ENCODE data around the gene PTPRG. TPM values are rescaled to one million over a fixed set of nuclear protein-coding genes. Genes with fewer than 3 reads are reported as not detected.

The PTPRG gene
- total RNA-seq, 2 experiments from 2014 or later, result 0.03 to 0.05 TPM

GRCh38 chr3:62027241-62027640 is 465.9 kb downstream of the PTPRG start:
- no peak for TF ChIP-seq CTCF (IDR thresholded peaks at IDR 0.05)
- DNase-seq (no peak), ATAC-seq (ENCODE audit: poor library complexity) (no peak)
- H3K4me3 Mint-ChIP-seq, result no peak overlapping the region
- H3K4me1 ChIP-seq (ENCODE audit: insufficient read depth, low read length), result no peaks in the 10 kb centered on the region
- no peaks in the 10 kb centered on the region for H3K9me3 ChIP-seq (ENCODE audit: control insufficient read depth in 1 of 2, insufficient read depth in 1 of 2, low read length in 2 of 2)
- no peak overlapping the region for H3K27ac Mint-ChIP-seq
- H3K36me3 ChIP-seq (ENCODE audit: insufficient read depth, low read length), result no peaks in the 10 kb centered on the region
- H3K4me1 Mint-ChIP-seq (ENCODE audit: low read depth), result no peaks in the 10 kb centered on the region
- ChIA-PET CTCF (no interaction called here), POLR2A (no interaction called here)
- no peaks in the 10 kb centered on the region for H3K36me3 Mint-ChIP-seq (ENCODE audit: low read depth)
- H3K27ac ChIP-seq (ENCODE audit: low read depth in 1 of 2, low read length in 2 of 2), result no peak overlapping the region
- H3K9me3 Mint-ChIP-seq, result no peaks in the 10 kb centered on the region
- H3K4me3 ChIP-seq (ENCODE audit: low read length), result no peak overlapping the region
- H3K27me3 ChIP-seq (ENCODE audit: control insufficient read depth in 1 of 2, insufficient read depth in 2 of 2, low read length in 2 of 2), result no peaks in the 10 kb centered on the region
- intact Hi-C loops (cut with DNase I, micrococcal nuclease), result no loop called here
- peaks cover 5% of the 10 kb centered on the region for H3K27me3 Mint-ChIP-seq

GRCh38 chr3:62027796-62028195 is 466.4 kb downstream of the PTPRG start:
- Histone ChIP-seq H3K27ac (ENCODE audit: low read depth in 1 of 2, low read length in 2 of 2) (no peak overlapping the region), H3K27me3 (ENCODE audit: control insufficient read depth in 1 of 2, insufficient read depth in 2 of 2, low read length in 2 of 2) (no peaks in the 10 kb centered on the region), H3K4me3 (ENCODE audit: low read length) (no peak overlapping the region), H3K36me3 (ENCODE audit: insufficient read depth, low read length) (no peaks in the 10 kb centered on the region), H3K9me3 (ENCODE audit: control insufficient read depth in 1 of 2, insufficient read depth in 1 of 2, low read length in 2 of 2) (no peaks in the 10 kb centered on the region), H3K4me1 (ENCODE audit: insufficient read depth, low read length) (no peaks in the 10 kb centered on the region)
- intact Hi-C loops (cut with DNase I, micrococcal nuclease), result no loop called here
- Mint-ChIP-seq H3K36me3 (ENCODE audit: low read depth) (no peaks in the 10 kb centered on the region), H3K4me1 (ENCODE audit: low read depth) (no peaks in the 10 kb centered on the region), H3K4me3 (no peak overlapping the region), H3K27me3 (peaks cover 3% of the 10 kb centered on the region), H3K27ac (no peak overlapping the region), H3K9me3 (no peaks in the 10 kb centered on the region)
- no peak for TF ChIP-seq CTCF (IDR thresholded peaks at IDR 0.05)
- no peak for ATAC-seq (ENCODE audit: poor library complexity)
- CTCF ChIA-PET, result no interaction called here
- POLR2A ChIA-PET, result no interaction called here
- DNase-seq, result no peak

GRCh38 chr3:62028236-62028635 is 466.9 kb downstream of the PTPRG start:
- DNase-seq (no peak), ATAC-seq (ENCODE audit: poor library complexity) (no peak)
- CTCF ChIA-PET, result no interaction called here
- intact Hi-C loops (cut with DNase I, micrococcal nuclease), result no loop called here
- no peak overlapping the region for H3K27ac Mint-ChIP-seq
- POLR2A ChIA-PET, result no interaction called here
- Histone ChIP-seq H3K27ac (ENCODE audit: low read depth in 1 of 2, low read length in 2 of 2) (no peak overlapping the region), H3K4me1 (ENCODE audit: insufficient read depth, low read length) (no peaks in the 10 kb centered on the region), H3K4me3 (ENCODE audit: low read length) (no peak overlapping the region), H3K36me3 (ENCODE audit: insufficient read depth, low read length) (no peaks in the 10 kb centered on the region), H3K27me3 (ENCODE audit: control insufficient read depth in 1 of 2, insufficient read depth in 2 of 2, low read length in 2 of 2) (no peaks in the 10 kb centered on the region), H3K9me3 (ENCODE audit: control insufficient read depth in 1 of 2, insufficient read depth in 1 of 2, low read length in 2 of 2) (no peaks in the 10 kb centered on the region)
- peaks cover 3% of the 10 kb centered on the region for H3K27me3 Mint-ChIP-seq
- no peak overlapping the region for H3K4me3 Mint-ChIP-seq
- no peaks in the 10 kb centered on the region for H3K36me3 Mint-ChIP-seq (ENCODE audit: low read depth)
- H3K9me3 Mint-ChIP-seq, result no peaks in the 10 kb centered on the region
- no peaks in the 10 kb centered on the region for H3K4me1 Mint-ChIP-seq (ENCODE audit: low read depth)
- TF ChIP-seq CTCF (IDR thresholded peaks at IDR 0.05), result no peak

Data from CD4-positive, alpha-beta T cell (primary cell).